IgD-negative memory B cell (primary cell): Measurements from ENCODE around the gene RSPH3. TPM values are rescaled to one million over a fixed set of nuclear protein-coding genes. Genes with fewer than 3 reads are reported as not detected.
A peak's percentile ranks its signal among the peaks of the same experiment; 100 is the strongest.
"Not testable (repeated sequence)": the region's sequence is repeated elsewhere in the genome, so short reads cannot be mapped to it uniquely, and the experiment has no call there.

Source experiments
- H3K27ac Mint-ChIP-seq, 3 donors: one replicate each; pipeline ENCODE4 v1.8.0; 2020 to 2022; ENCODE audit warnings: mild to moderate bottlenecking in 3 of 3, mixed read lengths in 3 of 3, moderate library complexity in 1 of 3
- H3K27me3 Mint-ChIP-seq: one replicate; pipeline ENCODE4 v1.8.0; 2021; ENCODE audit warnings: mixed read lengths
- H3K36me3 Mint-ChIP-seq: one replicate; pipeline ENCODE4 v1.8.0; 2020; ENCODE audit warnings: mild to moderate bottlenecking, mixed read lengths
- H3K4me1 Mint-ChIP-seq, 3 donors: one replicate each; pipeline ENCODE4 v1.8.0; 2020 to 2022; ENCODE audit warnings: mixed read lengths in 3 of 3, mild to moderate bottlenecking in 1 of 3
- H3K4me3 Mint-ChIP-seq, 4 donors: one replicate each; pipeline ENCODE4 v1.8.0; 2020 to 2022; ENCODE audit warnings: mild to moderate bottlenecking in 4 of 4, mixed read lengths in 4 of 4, moderate library complexity in 3 of 4
- H3K9me3 Mint-ChIP-seq, 3 donors: one replicate each; pipeline ENCODE4 v1.8.0; 2020 to 2021; ENCODE audit warnings: mixed read lengths in 3 of 3, mild to moderate bottlenecking in 1 of 3
- polyA plus RNA-seq: library from polyadenylated mRNA; unstranded; fragments of 300-500 nt; fragmentation: Illumina TruSeq; gene quantifications from one replicate; pipeline ENCODE4 v1.2.3, GENCODE V29; 2021

RSPH3 gene
- 4.3 TPM for polyA plus RNA-seq

DNA sequence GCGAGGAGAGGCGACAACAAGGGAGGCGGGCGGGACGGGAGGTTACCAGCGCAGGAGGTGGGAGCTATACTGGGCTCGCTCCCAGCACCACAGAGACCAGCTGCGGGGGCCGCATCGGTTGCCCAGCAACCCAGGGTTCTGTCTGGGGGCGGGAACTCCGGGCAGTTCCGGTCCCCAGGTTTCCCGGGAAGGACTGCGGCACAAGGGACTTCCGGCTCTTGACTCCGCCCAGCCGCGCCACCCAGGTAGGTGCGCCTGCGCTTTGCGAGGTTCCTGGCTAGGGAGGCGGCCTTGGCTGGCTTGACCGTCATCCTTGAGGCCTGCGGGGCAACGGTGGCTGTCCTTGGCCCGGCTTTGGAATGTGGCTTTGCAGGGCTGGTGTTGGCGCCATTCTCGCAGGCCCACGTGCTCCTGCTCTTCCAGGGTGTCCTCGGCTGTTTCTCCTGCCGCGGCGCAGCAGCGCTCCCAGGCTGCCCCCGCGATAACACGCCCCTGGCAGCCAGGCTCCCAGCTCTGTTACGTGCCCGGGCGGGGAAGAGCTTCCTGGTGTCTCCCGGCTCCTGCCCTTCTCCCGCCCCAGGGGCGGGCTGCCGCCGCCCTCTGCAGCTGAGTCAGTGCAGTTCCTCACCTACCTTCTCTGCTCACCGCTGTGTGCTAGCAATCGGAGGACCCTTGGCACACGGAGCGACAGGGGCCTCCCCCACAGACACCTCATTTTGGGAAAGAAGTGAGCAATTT is at the start of gene RSPH3:
Gene RSPH3 (minus strand): TSS at position 537 of the 738 bp plus-strand sequence. CDS start 652 bp downstream, outside the sequence.
- no peaks in the 10 kb centered on the region for H3K9me3 Mint-ChIP-seq
- no peaks in the 10 kb centered on the region for H3K27me3 Mint-ChIP-seq
- peak within 1 kb of the TSS; percentile 97 to 98 (median 98) for H3K4me3 Mint-ChIP-seq
- H3K36me3 Mint-ChIP-seq, result peaks cover 7% of the 10 kb centered on the region
- H3K4me1 Mint-ChIP-seq, result peaks cover 16 to 29% (median 19%) of the 10 kb centered on the region in 3 donors
- H3K27ac Mint-ChIP-seq, result peak within 1 kb of the TSS; percentile 79 to 94 (median 92)

GRCh38 chr6:159047891-159048685 is 48.1 kb upstream of the RSPH3 start:
- H3K27ac Mint-ChIP-seq, result peak overlapping the region in 2 of 3 donors; percentile 43 to 85
- H3K27me3 Mint-ChIP-seq, result peaks cover 1% of the 10 kb centered on the region
- no peaks in the 10 kb centered on the region for H3K9me3 Mint-ChIP-seq
- H3K4me3 Mint-ChIP-seq, result peak overlapping the region in 2 of 4 donors; percentile 32 to 71
- peaks cover 16 to 29% (median 23%) of the 10 kb centered on the region in 3 donors for H3K4me1 Mint-ChIP-seq
- peaks cover 12% of the 10 kb centered on the region for H3K36me3 Mint-ChIP-seq

DNA sequence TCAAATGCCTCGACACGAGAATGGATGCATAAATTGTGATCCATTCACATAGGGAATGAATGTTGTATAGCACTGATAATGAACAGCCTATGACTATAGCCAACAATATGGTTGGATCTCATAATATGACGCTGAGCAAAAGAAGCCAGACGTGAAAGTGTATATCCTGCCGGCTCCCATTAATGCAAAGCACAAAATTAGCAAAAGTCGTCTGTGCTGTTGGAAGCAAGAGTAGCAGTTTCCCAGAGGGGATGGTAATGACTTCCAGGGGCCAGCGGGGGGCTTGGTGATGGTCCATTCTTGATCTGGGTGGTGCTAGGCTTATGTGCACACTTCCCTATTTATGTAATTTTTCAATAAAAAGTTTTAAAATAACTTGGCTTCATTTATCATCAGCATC is 45.8 kb upstream of the RSPH3 start:
- Mint-ChIP-seq H3K4me1 (peaks cover 23 to 31% (median 23%) of the 10 kb centered on the region in 3 donors), H3K9me3 (no peaks in the 10 kb centered on the region), H3K4me3 (peak overlapping the region in 3 of 4 donors; percentile 97 to 100 (median 97)), H3K27ac (peak overlapping the region; percentile 92 to 97 (median 97)), H3K36me3 (peaks cover 21% of the 10 kb centered on the region), H3K27me3 (no peaks in the 10 kb centered on the region)

DNA sequence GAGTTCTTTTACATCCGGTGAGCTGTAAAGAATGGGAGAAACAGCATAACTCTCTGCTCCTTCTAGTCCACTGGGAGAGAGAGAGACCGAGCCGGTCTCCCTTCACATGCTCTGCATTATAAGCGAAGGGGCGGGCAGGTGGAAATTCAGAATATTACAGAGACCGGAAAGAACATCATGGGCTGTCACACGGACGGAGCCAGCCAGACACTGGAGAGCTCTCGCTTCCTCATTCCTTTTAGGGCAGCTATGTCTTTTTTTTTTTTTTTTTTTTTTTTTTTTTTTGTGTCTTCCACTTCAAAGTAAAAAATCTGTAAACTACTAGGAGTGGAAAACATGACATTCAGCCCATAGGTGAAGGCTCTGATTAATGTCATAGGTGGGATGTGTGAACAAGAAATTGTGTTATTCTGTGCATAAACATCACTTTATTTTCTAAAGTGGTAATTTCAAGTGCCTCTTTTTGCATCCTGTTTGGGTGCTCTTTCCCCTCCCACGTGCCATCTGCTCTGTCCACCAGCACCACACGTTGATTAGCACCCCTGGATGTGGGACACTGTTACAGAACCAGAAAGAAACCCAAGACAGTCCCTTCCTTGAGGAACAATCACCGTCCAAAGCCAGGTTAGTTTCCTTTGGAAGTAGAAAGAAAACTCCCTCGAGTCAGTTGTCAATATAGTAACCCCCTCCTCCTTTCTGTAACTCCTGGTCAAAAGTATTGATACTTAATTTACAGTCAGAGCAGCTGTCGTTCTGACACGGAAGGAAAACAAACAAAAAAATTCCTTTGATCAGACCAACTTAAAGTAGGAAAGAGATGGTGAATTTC is 45.1 kb upstream of the RSPH3 start, which contains the start of gene TAGAP:
Gene TAGAP (minus strand): TSS at position 93 of the 829 bp plus-strand sequence. CDS start 845 bp downstream, outside the sequence.
- H3K36me3 Mint-ChIP-seq, result peaks cover 21% of the 10 kb centered on the region
- peak within 1 kb of the TSS; percentile 92 to 97 (median 97) for H3K27ac Mint-ChIP-seq
- H3K4me1 Mint-ChIP-seq, result peaks cover 23 to 36% (median 29%) of the 10 kb centered on the region in 3 donors
- no peaks in the 10 kb centered on the region for H3K9me3 Mint-ChIP-seq
- peak within 1 kb of the TSS; percentile 97 to 100 (median 98) for H3K4me3 Mint-ChIP-seq
- H3K27me3 Mint-ChIP-seq, result no peaks in the 10 kb centered on the region

- H3K36me3 Mint-ChIP-seq, result peaks cover 30% of the 10 kb centered on the region
- peak overlapping the region; percentile 92 to 97 (median 97) for H3K27ac Mint-ChIP-seq
- H3K9me3 Mint-ChIP-seq, result no peaks in the 10 kb centered on the region
- H3K4me1 Mint-ChIP-seq, result peaks cover 31 to 48% (median 40%) of the 10 kb centered on the region in 3 donors
- H3K27me3 Mint-ChIP-seq, result peaks cover 2% of the 10 kb centered on the region
- peak overlapping the region; percentile 97 to 100 (median 98) for H3K4me3 Mint-ChIP-seq
These were observed 43.9 kb upstream of the RSPH3 start for GRCh38 chr6:159043947-159044346.

DNA sequence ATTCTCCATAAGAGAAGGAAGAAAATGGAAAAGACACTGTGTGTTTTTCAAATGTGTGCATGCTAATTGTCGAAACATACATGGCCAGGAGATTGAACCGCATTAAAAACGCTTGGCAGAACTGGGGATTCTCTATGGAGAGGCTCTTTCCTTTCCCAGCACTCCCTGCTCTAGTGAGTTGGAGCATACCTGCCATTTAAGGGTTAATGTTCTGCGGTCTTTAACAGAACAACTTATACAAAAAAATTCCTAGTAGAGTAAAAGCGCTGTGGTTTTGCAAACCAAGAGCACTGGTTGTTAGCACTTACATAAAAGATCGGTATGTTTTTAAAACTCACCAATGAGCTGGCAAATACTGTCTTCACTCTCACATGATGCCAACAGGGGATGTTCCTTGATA is 43.2 kb upstream of the RSPH3 start:
- Mint-ChIP-seq H3K36me3 (peaks cover 34% of the 10 kb centered on the region), H3K27ac (peak overlapping the region; percentile 92 to 97 (median 97)), H3K4me1 (peaks cover 33 to 52% (median 43%) of the 10 kb centered on the region in 3 donors), H3K9me3 (no peaks in the 10 kb centered on the region), H3K27me3 (peaks cover 2% of the 10 kb centered on the region), H3K4me3 (peak overlapping the region; percentile 97 to 100 (median 98))

DNA sequence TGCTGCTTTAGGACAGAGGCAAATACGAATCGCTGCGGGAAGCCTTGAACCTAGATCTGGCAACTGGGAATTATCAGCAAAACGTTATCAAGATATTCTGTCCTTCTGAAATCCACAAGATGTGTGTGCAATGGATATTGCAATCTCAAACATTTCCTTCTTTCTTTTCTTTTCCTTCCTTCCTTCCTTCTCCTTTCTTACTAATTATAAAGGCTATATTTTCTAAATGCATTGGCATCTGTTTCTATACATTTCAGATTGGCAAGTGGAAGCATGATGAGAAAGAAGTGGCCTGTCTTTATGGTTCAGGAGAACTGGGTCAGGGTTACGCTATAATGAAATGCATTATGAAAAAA is 42.8 kb upstream of the RSPH3 start:
- no peaks in the 10 kb centered on the region for H3K9me3 Mint-ChIP-seq
- peaks cover 2% of the 10 kb centered on the region for H3K27me3 Mint-ChIP-seq
- peaks cover 34% of the 10 kb centered on the region for H3K36me3 Mint-ChIP-seq
- H3K4me3 Mint-ChIP-seq, result peak overlapping the region; percentile 97 to 100 (median 98)
- H3K4me1 Mint-ChIP-seq, result peaks cover 32 to 52% (median 44%) of the 10 kb centered on the region in 3 donors
- H3K27ac Mint-ChIP-seq, result peak overlapping the region; percentile 92 to 97 (median 97)

DNA sequence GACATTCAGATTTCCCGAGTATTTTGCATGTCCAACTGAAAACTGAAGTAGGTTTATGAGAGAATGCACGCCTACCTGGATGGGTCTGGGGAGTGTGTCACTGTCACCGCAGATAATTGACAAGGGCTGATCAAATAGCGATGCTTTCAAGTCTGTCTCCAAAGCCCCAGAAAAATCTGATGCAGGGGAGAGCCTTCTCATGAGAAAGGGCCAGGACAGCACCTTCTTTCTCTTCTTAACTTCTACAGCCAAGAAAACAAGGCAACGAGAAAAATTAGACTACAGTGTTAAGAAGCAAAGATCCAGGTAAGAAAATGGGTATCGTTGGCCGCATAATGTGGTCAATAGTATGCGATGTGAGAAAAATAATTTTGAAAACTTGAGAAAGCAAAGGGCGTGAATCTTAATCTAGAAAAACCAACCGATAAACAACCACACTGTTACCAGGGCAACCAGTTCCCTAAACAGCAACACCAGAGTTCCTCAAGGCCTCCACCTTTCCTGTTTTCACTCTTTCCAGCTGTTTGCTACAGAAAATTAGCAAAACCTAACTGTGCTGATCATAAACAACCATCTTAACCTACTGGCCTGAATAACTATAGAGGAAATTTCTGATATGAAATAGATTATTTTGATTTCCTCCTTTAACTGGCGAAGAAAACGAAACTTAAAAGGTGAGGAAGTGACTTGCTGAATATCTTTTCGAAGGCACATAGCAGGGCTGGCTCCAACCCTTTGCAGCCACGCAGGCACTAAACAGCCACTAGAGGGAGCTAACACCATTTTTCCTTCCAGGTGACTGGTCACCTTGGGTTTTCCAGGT is 42.2 kb upstream of the RSPH3 start:
- peaks cover 36% of the 10 kb centered on the region for H3K36me3 Mint-ChIP-seq
- H3K27ac Mint-ChIP-seq, result peak overlapping the region; percentile 92 to 97 (median 97)
- peaks cover 2% of the 10 kb centered on the region for H3K27me3 Mint-ChIP-seq
- H3K9me3 Mint-ChIP-seq, result no peaks in the 10 kb centered on the region
- peak overlapping the region; percentile 97 to 100 (median 98) for H3K4me3 Mint-ChIP-seq
- peaks cover 37 to 52% (median 48%) of the 10 kb centered on the region in 3 donors for H3K4me1 Mint-ChIP-seq

- Mint-ChIP-seq H3K4me1 (peaks cover 37 to 55% (median 50%) of the 10 kb centered on the region in 3 donors), H3K27ac (peak overlapping the region; percentile 92 to 97 (median 97)), H3K27me3 (peaks cover 2% of the 10 kb centered on the region), H3K36me3 (peaks cover 36% of the 10 kb centered on the region), H3K4me3 (peak overlapping the region; percentile 97 to 100 (median 98)), H3K9me3 (no peaks in the 10 kb centered on the region)
These were observed 41.2 kb upstream of the RSPH3 start for GRCh38 chr6:159041181-159041580.

DNA sequence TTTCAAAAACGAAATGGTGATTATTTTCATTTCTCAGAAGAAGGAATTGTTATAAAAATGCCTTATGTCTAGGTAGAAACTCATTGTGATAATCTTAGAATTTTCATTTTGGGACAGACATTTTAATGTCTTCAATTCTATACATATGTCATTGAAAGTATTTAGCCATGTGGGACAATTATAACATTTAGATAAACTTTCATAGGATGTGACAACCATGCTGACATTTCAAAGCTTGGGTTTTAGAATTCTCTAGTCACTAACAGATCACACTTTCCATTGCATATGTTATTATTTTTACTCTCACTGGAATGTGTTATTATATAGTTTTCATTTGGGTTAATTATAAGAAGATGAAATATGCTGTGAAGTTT is 39.9 kb upstream of the RSPH3 start:
- Mint-ChIP-seq H3K27ac (peak overlapping the region; percentile 92 to 97 (median 97)), H3K27me3 (peaks cover 2% of the 10 kb centered on the region), H3K4me3 (peak overlapping the region; percentile 97 to 100 (median 98)), H3K36me3 (peaks cover 35% of the 10 kb centered on the region), H3K4me1 (peaks cover 38 to 56% (median 55%) of the 10 kb centered on the region in 3 donors), H3K9me3 (no peaks in the 10 kb centered on the region)

DNA sequence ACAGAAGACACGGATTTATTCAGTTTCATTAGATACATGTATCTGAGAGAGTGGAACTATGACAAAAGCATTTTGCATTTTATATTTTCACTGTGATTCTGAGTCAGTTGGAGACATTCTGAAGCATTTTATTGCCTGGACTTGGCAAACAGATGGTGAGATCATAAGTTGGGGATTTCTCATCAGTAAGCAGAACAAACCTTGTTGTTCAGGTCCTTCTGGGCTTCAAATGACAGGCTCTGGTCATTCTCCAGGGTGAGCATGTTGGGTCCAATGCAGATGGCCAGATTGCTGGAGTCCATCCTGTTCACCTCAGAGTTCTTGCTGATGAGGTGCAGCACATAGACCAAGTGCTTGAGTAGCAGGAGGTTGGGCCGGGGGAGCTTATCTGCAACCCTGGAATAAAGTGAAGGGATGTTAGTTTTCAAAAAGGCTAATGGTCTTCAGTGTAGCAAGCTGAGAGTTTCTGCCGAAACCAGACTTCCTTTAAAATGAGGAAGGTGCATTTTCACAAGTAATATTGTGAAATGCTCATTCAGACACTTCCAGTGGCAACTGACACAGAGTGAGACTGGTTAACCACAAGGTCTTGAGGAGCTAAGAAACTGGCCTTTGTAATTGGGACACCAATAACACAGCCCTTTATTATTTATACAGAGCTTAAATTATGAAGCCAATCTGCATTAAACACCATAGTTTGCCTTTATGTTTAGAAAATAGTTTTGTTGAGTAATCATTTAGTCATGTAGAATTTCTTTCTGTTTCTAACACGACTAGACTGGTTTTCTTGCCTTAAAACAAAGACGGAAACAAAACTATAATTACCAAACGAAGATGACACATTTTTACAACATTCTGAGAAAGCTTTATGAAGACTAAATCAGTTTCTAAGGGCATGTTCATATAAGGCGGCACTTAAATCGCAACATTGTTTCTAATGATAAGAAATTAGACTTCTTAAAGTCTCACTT is 39.2 kb upstream of the RSPH3 start:
- Mint-ChIP-seq H3K36me3 (peaks cover 33% of the 10 kb centered on the region), H3K27me3 (peaks cover 2% of the 10 kb centered on the region), H3K4me1 (peaks cover 38 to 59% (median 55%) of the 10 kb centered on the region in 3 donors), H3K4me3 (peak overlapping the region; percentile 97 to 100 (median 98)), H3K9me3 (no peaks in the 10 kb centered on the region), H3K27ac (peak overlapping the region; percentile 92 to 97 (median 97))

GRCh38 chr6:159038318-159038717 is 38.3 kb upstream of the RSPH3 start:
- Mint-ChIP-seq H3K27ac (peak overlapping the region; percentile 53 to 97 (median 92)), H3K4me1 (peaks cover 43 to 63% (median 58%) of the 10 kb centered on the region in 3 donors), H3K36me3 (peaks cover 27% of the 10 kb centered on the region), H3K4me3 (peak overlapping the region; percentile 38 to 97 (median 76))
- H3K9me3 Mint-ChIP-seq, H3K27me3 Mint-ChIP-seq: not testable (repeated sequence)
